PFSK-1 (cell line): Measurements from ENCODE around the gene FRZB.

Experiments
- FOXP2 ChIP-seq: optimal IDR thresholded peaks from 2 replicates; pipeline ENCODE3; 2011; ENCODE audit warnings: borderline replicate concordance, control low read depth, inconsistent platforms; ENCODE audit not compliant: insufficient read depth; ENCODE audit errors: extremely low read length, extremely low read depth
- POLR2AphosphoS5 ChIP-seq: IDR thresholded peaks from 2 replicates; pipeline ENCODE4 v1.6.1; 2012; ENCODE audit warnings: low read depth, mild to moderate bottlenecking, control low read depth, low read length, moderate library complexity
- SIN3A ChIP-seq: IDR thresholded peaks from 2 replicates; pipeline ENCODE4 v1.6.1; 2012; ENCODE audit warnings: mild to moderate bottlenecking, low read length, moderate library complexity, borderline replicate concordance; ENCODE audit not compliant: insufficient read depth
- TAF1 ChIP-seq: IDR thresholded peaks from 2 replicates; pipeline ENCODE4 v1.6.1; 2012; ENCODE audit warnings: low read length, control low read depth, borderline replicate concordance; ENCODE audit not compliant: insufficient read depth
- TF ChIP-seq, protein P1 (sequence below), 2 experiments: IDR thresholded peaks; 2 replicates each; pipeline versions ENCODE4 v1.6.1 to v1.8.0; 2011 to 2012; ENCODE audit warnings: low read depth in 2 of 2, low read length in 2 of 2, control low read depth in 1 of 2, inconsistent platforms in 1 of 2, mild to moderate bottlenecking in 1 of 2, moderate library complexity in 1 of 2; ENCODE audit not compliant: insufficient read depth in 1 of 2

Gene FRZB

DNA sequence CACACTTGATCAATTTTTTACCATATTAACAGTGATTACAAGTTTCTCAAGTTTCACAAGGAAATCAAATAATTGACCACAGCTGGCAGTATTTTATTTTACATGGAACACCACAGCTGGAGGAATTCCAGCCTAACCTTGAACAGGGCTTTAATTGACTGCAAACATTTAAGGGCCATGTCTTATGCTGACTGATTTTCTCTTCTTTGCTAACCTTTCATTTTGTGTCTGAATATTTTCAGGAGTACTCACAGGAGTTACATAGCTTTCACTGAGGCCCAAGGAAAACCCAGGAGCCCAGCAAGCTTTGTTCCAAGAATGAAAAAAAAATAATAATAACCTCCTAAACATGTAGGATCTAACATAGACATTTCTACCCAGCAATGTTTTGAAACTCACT, 49.6 kb downstream of the FRZB start:
- TF ChIP-seq FOXP2 (no peak), POLR2AphosphoS5 (no peak), SIN3A (no peak), TAF1 (no peak)
- TF ChIP-seq, protein P1, sequence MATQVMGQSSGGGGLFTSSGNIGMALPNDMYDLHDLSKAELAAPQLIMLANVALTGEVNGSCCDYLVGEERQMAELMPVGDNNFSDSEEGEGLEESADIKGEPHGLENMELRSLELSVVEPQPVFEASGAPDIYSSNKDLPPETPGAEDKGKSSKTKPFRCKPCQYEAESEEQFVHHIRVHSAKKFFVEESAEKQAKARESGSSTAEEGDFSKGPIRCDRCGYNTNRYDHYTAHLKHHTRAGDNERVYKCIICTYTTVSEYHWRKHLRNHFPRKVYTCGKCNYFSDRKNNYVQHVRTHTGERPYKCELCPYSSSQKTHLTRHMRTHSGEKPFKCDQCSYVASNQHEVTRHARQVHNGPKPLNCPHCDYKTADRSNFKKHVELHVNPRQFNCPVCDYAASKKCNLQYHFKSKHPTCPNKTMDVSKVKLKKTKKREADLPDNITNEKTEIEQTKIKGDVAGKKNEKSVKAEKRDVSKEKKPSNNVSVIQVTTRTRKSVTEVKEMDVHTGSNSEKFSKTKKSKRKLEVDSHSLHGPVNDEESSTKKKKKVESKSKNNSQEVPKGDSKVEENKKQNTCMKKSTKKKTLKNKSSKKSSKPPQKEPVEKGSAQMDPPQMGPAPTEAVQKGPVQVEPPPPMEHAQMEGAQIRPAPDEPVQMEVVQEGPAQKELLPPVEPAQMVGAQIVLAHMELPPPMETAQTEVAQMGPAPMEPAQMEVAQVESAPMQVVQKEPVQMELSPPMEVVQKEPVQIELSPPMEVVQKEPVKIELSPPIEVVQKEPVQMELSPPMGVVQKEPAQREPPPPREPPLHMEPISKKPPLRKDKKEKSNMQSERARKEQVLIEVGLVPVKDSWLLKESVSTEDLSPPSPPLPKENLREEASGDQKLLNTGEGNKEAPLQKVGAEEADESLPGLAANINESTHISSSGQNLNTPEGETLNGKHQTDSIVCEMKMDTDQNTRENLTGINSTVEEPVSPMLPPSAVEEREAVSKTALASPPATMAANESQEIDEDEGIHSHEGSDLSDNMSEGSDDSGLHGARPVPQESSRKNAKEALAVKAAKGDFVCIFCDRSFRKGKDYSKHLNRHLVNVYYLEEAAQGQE (IDR thresholded peaks at IDR 0.05; ENCODE audit: insufficient read depth in 1 of 2, low read depth in 2 of 2, low read length in 2 of 2), result no peak

DNA sequence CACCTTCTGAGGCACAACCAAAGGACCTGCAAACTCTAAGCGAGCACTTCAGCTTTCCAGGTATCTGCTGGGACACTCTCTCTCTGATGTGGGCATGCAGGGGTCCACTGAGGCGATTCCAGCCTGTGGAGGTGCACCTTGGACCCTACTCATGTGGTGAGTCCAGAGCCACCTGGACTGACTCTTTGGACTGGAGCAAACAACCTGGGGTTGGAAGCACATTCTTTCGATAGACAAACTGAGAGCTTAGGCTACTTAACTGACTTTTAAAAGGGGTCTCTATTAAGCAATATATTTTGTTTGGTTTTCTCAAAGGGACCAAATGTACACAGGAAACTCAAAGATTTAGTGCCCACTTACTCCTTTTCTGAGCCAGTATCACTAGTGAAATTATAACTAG, 51.6 kb downstream of the FRZB start:
- no peak for TF ChIP-seq SIN3A

DNA sequence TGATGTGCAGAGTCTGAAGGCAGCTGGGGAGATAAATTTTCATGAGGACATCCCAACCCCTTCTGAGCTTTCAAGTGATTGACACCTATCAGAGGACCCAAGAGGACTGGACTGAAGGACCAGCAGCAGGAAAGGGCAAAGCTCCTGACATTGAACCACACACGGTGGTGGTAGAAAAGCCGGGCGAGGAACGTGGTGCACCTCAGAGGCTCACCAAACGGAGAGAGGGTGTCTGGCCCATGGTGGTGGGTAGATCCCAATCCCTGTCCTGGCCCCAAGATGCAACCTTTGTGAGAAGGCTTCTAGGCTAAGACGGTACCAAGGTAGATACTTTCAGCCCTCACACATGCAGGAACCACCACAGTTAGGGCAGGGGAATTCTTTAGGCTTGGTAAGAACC, 52.1 kb downstream of the FRZB start:
- TF ChIP-seq POLR2AphosphoS5 (no peak), FOXP2 (no peak), SIN3A (no peak), TAF1 (no peak)
- TF ChIP-seq, protein P1 (IDR thresholded peaks at IDR 0.05; ENCODE audit: insufficient read depth in 1 of 2, low read depth in 2 of 2, low read length in 2 of 2), result no peak

DNA sequence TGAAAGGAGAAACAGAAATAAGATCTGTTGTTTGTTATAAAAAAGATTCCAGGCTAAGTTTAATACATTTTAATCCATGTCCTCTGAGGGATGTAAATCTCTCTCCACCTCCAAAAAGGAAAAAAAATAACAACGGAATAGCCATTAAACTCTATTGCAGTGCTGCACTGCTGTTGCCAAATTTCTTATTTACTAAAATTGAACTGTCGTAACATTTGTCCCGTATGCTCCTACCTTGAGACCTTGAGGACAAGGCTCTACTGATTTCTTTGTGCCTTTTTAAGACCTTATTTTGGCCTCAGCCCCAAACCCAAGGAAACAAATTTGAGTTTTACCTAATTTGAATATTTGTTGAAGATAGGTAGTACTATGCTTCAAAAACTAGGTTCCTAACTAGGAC, 56.4 kb downstream of the FRZB start:
- TF ChIP-seq SIN3A, result no peak
- TF ChIP-seq TAF1, result no peak
- TF ChIP-seq, protein P1 (IDR thresholded peaks at IDR 0.05; ENCODE audit: insufficient read depth in 1 of 2, low read depth in 2 of 2, low read length in 2 of 2), result no peak
- no peak for TF ChIP-seq FOXP2
- no peak for TF ChIP-seq POLR2AphosphoS5

DNA sequence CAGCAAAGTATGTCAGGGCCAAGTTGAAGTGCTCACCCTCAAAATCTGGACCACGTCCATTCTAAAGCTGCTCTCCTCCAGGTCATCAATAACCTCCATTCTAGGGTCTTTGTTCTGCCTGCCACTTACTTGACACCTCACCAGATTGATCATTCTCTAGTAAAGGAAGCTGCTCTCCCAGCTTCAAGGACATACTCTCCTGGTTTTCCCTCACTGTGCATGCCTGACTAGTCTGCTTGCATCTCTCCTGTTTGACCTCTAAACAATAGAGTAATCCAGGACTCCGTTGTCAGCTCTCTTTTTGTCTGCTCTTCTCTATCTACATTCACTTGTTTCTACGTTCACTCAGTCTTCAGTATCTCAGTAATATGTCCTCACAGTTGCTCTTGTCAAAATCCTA, 59.1 kb downstream of the FRZB start:
- TF ChIP-seq POLR2AphosphoS5, result no peak
- TF ChIP-seq FOXP2, result no peak
- TF ChIP-seq TAF1, result no peak
- TF ChIP-seq, protein P1 (IDR thresholded peaks at IDR 0.05; ENCODE audit: insufficient read depth in 1 of 2, low read depth in 2 of 2, low read length in 2 of 2), result no peak
- no peak for TF ChIP-seq SIN3A
